HG03039 (cell line): Measurements from ENCODE around the gene JAKMIP1.
"Not testable (repeated sequence)": the region's sequence is repeated elsewhere in the genome, so short reads cannot be mapped to it uniquely, and the experiment has no call there.

Experiments
- ATAC-seq: cut with Tn5 transposase; IDR thresholded peaks from one replicate; pipeline ENCODE4 v1.9.1; 2021; ENCODE audit warnings: mild to moderate bottlenecking, moderate library complexity; ENCODE audit not compliant: unreplicated experiment

JAKMIP1 gene

GRCh38 chr4:6021831-6022606, 178.3 kb downstream of the JAKMIP1 start:
- ATAC-seq = no peak

DNA sequence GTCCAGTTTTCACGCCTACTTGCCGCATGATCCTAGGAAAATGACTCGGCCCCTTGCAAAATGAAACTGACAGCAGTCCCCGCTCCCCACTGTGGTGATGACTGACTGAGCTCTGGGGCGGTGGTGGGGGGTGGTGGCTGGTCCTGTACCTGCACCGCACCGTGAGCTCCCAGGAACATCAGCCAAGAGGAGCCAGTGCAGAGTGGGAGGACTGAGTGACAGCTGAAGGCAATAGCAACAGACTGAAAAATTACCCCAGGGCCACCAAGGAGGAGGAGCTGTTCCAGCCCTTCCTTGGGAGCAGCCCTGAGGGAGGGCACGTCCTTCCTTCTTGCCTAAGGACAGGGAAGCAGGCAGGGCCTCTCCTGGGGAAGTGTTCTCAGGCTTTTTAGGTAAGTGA, 179.7 kb downstream of the JAKMIP1 start:
- ATAC-seq = no peak

GRCh38 chr4:6019316-6020263, 180.8 kb downstream of the JAKMIP1 start:
- ATAC-seq = no peak

- no peak for ATAC-seq
Measured at GRCh38 chr4:6018331-6018730, 182.0 kb downstream of the JAKMIP1 start, which contains the start of gene C4orf50. Gene C4orf50 (minus strand): TSS chr4:6018431.

DNA sequence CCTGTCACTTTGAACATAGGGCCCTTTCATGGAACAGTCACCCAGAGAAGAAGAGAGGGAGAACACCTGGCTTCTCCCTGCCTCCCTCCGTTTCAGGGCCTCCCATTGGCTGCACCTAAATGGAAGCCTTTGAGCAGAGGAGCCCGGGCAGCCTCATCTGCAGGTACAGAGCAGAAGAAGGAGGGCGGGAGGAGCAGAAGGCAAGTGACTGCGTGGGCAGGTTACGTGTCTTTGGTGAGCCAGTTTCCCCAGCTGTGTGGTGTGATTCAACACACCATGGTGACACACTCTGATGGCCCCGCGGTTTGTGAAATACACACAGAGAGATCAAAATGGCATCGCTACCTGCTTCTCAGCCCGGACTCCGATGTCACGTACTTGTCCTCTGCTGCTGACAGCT, 182.5 kb downstream of the JAKMIP1 start:
- ATAC-seq = no peak

- no peak for ATAC-seq
Measured at GRCh38 chr4:6017030-6017429, 183.3 kb downstream of the JAKMIP1 start.

DNA sequence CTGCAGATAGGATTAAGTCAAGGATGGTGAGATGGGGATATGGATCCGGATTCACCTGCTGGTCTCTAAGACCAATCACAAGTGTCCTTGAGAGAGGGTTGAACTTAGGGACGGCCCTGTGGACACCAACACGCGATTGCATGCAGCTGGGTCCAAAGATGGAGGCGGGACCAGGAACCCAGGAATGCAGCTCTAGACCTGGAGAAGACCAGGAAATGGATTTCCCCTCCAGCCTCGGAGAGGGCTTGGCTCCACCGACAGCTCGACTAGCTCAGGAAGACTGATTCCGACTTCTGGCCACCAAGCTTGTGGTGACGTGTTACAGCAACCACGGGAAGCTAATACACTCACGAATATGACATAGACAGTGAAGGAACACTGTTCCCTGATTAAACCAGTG, 186.8 kb downstream of the JAKMIP1 start:
- ATAC-seq = no peak

DNA sequence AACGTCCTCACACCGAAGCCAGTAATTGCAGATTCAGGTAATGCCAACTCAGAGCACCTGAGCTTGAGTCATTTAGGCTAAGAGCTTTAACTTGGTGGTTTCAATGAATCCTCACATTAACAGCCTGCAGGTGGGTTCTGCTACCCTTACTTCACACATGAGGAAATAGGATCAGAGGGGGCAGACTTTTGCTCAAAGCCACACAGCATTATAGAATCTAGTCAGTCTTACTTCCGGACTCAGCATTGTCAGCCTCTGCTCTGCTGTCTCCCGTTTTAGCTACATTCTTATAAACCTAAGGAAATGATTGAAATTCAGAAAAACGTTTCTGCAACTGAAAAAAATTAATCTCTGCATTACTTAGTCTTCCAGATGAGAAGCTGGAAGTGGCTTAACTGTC, 188.1 kb downstream of the JAKMIP1 start:
- no peak for ATAC-seq

DNA sequence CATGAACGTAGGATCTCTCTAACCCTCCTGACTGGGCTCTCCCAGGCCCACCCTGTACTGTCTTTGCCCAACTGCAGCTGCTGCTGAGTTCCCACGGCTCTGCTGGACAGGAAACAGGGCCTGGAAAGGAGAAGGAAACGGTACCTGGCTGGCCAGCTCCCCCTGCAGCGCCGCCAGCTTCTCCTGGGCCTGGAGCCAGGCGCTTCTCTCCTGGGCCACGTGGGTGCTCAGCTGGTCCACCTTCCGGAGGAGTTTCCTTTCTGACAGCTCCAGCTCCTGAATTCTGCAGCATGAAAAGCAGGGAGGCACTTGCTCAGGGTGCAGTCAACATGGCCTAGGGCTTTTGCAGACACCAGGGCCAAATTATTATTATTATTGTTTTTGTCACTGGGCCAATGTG, 188.7 kb downstream of the JAKMIP1 start:
- no peak for ATAC-seq

DNA sequence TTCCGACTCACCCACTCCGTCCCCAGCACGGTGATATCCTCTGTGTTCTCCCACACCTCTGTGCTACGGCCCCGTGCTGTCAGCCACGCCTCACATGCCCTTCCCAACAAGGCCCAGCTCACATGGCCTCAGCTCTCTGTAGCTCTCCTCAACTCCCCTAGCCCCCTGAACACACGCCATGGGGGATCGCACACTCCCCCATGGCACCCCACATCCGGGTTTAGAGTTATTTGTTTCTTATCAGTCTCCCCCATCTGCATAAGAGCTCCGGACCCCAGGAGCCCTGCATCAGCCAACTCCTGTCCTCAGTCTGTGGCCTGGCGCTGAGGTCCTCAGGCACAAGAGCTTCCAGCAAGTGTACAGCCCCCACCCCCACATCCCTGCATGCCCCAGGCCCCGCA, 189.1 kb downstream of the JAKMIP1 start:
- ATAC-seq = no peak

DNA sequence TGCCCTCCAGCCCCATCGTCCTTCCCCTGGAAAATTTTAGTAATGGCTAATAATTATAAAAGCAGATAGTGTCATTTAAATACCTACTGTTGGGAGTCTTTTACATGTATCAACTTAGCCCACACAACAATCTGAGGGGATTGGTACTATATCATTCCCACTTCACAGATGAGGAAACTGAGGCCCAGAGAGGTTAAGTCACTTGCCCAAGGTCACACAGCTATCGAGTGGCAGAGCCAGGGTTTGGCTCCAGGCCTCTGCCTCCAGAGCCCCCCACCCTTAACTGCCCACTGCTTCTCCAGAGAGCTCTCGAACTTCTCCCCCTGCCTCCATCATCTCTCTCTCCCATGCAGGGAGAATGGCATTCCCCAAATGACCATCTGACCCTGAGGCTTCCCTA, 189.6 kb downstream of the JAKMIP1 start:
- no peak for ATAC-seq

DNA sequence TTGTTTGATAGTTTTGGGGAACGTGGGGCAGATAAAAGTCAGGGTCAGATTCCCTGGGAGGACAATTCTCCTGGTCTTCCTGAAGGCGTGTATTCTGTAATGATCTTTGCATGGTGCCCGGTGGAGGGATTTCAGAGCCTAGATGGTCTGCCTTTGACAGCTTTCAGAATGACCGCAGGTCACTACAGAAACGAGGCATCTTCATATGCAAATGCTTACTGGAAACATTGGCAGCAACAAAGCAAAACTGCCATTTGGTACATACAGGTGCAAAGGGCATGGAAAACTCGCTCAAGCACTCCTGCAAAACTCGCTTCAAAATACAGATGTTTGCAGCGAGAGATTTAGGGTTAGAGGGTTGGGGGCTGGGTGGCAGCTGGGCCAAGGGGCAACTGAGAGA, 190.9 kb downstream of the JAKMIP1 start:
- no peak for ATAC-seq

DNA sequence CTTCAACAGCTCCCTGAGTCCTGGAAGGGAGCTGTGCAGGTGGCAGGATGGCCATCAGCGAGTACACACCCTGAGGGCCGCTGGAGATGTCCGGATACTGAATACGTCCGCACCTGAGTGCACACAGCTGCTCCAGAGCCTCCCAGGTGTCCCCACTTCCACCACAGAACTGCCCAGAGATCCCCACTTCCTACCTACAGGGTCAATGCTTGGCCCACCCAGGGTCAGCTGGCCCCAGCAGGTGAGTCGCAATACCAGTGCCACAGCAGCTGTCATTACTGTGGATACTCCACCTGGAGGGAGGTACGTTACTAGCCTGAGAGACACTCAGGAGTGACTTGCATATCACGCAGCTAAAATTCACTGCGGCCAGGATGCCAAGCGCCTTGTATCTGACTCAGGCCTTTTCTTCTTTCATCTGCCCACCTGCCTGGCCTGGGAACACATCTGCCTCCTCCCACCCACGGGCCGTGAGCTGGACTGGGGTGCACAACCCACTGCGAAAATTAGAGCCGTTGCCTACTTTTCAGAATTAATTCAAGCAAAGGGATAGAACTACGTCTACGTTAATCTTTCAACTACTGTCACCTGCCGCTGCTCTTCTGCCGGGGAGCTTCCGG, 191.5 kb downstream of the JAKMIP1 start:
- ATAC-seq = no peak

DNA sequence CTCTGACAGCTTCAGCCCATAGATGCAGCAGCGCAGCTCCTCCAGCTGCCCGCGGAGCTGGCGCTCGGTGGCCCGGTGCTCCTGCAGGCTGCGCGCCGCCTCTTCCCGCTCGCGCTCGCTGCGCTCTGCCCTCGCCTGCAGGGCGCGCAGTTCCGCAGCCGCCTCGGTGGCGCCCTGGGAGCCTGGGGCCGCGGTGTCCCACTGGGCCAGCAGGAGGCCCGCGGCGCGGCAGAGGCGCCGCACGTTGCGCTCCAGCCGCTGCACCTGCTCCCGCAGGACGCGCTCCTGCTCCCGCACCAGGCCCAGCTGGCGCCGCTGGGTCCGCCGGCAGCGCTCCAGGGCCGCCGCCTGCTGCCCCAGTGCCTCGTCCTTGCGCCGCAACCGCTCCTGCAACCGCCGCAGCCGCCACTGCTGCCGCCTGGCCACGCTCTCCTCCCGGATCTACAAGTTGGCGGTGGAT, 192.2 kb downstream of the JAKMIP1 start:
- ATAC-seq = no peak

DNA sequence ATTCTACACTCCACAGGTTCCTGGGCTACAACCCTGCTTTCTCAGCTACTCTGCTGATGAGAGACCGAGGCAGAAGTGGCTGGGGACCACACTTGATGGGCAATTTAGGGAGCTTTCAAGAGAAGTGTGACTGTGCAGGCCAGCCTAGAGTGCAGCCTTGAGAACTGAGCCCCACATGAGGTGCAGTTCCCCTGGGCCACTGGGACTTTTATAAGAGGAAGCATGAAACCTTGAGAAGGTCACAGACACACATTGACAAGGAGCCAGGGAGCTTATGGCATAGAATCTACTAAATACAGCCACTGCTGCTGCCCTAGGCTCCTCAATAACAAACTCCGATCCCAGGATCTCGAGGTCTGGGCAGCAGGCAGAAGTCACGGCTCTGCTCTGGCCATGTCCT, 195.2 kb downstream of the JAKMIP1 start:
- ATAC-seq = no peak

DNA sequence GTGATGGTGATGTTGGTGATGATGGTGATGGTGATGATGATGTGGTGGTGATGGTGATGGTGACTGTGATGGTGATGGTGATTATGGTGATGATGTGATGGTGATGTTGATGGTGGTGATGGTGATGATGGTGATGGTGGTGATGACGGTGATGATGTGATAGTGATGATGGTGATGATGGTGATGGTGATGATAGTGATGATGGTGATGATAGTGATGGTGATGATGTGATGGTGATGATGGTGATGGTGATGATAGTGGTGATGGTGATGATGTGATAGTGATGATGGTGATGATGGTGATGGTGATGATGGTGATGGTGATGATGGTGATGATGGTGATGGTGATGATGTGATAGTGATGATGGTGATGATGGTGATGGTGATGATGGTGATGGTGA, 196.9 kb downstream of the JAKMIP1 start:
- not testable (repeated sequence) for ATAC-seq

DNA sequence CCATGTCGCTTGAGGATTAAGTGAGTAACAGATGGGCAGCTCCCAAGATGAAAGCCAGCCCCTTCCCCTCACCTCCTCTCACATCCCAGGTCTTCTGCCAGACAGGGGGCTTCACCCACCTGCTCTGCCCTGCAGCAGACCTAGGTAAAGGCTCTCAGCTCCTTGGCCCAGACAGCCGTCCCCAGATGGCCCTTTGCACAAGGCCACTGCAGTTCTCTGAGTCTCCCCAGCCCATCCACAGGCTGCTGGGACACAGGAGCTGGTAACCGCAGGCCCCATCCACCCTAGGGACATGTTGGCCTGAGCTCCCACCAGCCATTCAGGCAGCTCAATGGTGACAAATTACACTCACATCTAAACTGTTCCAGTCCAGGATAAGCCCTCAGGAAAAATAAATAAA, 197.4 kb downstream of the JAKMIP1 start:
- no peak for ATAC-seq

GRCh38 chr4:6002492-6002833, 197.9 kb downstream of the JAKMIP1 start:
- no peak for ATAC-seq

DNA sequence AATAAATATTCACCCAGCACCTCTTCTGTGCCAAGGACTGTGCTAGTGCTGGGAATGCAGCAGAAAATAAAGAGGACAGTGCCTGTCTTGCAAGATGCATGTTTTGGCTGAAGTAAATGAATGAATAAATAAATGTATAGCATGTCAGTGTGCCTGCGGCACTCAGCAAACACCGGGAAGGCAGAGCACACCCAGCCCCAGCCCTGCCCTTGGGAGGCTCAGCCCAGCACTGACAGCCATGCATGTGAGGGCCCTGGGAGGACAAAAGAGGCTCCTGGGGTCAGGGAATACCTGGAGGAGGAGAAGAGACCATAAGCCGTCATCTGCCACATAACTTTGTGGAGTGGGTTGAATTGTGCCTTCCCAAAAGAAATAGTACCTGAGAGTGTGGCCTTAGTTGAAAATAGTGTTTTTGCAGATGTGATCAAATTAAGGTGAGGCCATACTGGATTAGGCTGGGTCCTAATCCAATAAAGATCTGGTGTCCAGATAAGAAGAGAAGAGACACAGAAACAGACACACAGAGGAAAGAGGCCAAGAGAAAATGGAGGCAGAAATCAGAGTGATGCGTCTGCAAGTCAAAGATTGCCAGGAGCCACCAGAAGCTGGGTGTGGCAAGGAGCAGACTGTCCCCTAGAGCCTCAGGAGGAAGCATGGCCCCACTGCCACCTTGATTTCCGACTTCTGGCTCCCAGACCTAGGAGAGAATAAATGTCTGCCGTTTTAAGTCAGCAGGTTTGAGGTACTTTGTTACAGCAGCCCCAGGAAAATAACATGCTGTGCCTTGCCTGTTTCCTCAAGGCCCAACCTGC, 198.5 kb downstream of the JAKMIP1 start:
- ATAC-seq = no peak

DNA sequence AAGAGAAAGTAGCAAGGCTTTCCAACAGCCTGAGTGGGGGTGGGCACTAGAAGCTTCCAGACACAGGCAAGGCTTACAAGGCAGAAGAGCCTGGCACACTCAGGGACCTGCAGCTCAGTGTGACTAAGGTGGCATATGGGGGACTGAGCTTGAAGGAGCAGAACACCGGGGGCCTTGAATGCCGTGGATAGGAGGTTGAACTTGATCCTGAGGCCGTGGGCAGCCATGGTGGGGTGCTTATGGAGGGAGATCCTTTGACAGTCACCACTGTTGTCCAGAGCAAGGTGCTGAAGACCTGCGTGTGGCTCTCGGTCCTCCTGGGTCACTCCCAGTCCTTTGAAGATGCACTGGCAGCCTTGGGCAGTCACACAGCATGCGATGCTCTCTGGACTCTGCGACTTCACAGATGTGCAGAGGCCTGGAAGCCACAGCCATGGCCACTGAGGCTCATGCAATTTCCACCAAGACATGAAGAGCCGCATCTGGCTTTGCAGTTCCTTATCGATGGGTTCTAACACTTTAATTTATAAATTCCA, 200.5 kb downstream of the JAKMIP1 start:
- ATAC-seq = no peak
